GM10248 (cell line): ENCODE results near the gene DGKE.

Experiments used
- CTCF ChIA-PET: fragments of 300-600 bp; sonication (Branson Sonifier 250); formaldehyde crosslinking; extraction: SDS; loops from one replicate; lab custom pipeline; 2021; ENCODE audit warnings: antibody characterized with exemption; lab: Yijun Ruan, JAX
- POLR2A ChIA-PET: fragments of 350-650 bp; sonication (Branson Sonifier 250); formaldehyde crosslinking; extraction: SDS; loops from one replicate; lab custom pipeline; 2020; ENCODE audit warnings: antibody characterized with exemption; lab: Yijun Ruan, JAX
- DNase-seq: peaks from one replicate; pipeline ENCODE4 v3.0.0; 2012; ENCODE audit errors: extremely low spot score
- TF ChIP-seq, protein P1 (sequence below): IDR thresholded peaks from 2 replicates; pipeline ENCODE4 v1.5.1; 2012; ENCODE audit warnings: mild to moderate bottlenecking, low read depth; ENCODE audit errors: extremely low read depth, missing control alignments, control extremely low read depth

DGKE gene

DNA sequence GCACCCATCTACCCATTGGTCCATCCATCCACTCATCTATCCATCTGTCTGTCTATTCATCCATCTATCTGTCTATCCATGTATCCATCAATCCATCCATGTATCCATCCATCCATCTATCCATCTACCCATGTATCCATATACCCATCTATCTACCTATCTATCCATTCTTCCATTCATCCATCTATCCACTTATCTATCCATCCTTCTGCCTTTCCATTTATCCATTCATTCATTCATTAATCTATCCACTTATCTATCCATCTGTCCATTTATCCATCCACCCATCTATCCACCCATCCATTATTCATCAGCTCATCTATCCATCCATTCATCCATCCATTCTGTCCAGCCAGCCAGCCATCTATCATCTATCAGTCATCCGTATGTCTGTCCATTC, 58.4 kb downstream of the DGKE start:
- POLR2A ChIA-PET = no interaction called here
- DNase-seq = no peak
- CTCF ChIA-PET = interaction anchor here (4.9 kb wide), 1 partner anchor 18 kb away, joined by 20 read pairs; no protein-coding TSS in a partner anchor
- TF ChIP-seq, protein P1, sequence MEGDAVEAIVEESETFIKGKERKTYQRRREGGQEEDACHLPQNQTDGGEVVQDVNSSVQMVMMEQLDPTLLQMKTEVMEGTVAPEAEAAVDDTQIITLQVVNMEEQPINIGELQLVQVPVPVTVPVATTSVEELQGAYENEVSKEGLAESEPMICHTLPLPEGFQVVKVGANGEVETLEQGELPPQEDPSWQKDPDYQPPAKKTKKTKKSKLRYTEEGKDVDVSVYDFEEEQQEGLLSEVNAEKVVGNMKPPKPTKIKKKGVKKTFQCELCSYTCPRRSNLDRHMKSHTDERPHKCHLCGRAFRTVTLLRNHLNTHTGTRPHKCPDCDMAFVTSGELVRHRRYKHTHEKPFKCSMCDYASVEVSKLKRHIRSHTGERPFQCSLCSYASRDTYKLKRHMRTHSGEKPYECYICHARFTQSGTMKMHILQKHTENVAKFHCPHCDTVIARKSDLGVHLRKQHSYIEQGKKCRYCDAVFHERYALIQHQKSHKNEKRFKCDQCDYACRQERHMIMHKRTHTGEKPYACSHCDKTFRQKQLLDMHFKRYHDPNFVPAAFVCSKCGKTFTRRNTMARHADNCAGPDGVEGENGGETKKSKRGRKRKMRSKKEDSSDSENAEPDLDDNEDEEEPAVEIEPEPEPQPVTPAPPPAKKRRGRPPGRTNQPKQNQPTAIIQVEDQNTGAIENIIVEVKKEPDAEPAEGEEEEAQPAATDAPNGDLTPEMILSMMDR = no peak

DNA sequence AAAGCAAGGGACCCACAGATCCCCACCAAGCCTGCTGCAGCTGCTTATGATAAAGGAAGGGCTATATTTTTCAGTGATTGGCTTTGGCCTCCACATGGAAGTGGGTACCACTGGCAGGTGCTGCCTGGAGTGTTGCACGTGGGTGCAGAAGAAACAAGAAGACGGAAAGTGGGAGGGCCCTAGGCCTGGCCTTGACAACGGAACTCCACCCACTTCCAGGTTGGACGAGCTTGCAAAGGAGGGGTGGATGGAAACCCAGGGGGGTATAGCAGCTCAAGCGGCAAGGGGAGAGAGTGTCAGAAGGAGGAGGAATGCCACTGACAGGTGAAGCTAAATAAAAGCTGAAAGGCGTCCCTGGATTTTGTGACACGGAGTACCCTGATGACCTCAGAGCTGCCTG, 59.6 kb downstream of the DGKE start:
- ChIA-PET POLR2A (interaction anchor here (0.6 to 1.2 kb wide), 2 partner anchors 9 to 26 kb away, joined by 3 read pairs; no protein-coding TSS in a partner anchor), CTCF (interaction anchor here (0.9 to 1.8 kb wide), 4 partner anchors 10 to 46 kb away, joined by 4 to 7 read pairs (median 4); no protein-coding TSS in a partner anchor)
- TF ChIP-seq, protein P1 = no peak
- DNase-seq = no peak

DNA sequence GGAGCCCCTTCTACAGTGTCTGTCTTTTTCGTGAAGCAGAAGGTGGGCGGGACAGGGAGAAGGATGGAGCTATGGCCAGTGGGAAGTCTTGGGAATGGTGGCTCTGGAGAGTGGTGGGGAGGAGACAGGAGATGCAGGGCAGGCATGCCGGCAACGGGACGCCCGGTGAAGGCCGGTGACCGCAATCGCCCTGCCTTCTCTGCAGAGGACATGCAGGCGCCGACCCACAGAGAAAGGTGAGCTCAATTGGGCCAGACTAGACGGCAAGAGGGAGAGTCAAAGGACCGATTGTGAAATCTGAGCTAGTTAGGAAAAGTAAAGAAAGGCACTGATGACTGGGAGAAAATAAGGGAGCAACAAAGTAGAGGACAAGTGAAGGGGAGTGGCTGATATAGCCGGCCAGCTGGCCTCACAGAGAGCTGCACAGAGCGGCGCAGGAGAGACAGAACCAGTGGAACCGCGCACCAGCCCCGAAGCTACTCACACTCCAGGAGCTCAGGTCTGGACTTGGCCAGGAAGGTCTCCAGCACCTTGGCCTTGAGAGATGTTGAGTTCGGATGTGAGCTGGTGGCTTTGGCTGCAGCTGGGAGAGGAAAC, 61.0 kb downstream of the DGKE start:
- DNase-seq = no peak
- ChIA-PET POLR2A (interaction anchor here (1.6 kb wide), 1 partner anchor 15 kb away, joined by 6 read pairs; no protein-coding TSS in a partner anchor), CTCF (interaction anchor here (0.8 to 1.8 kb wide), 5 partner anchors 13 to 115 kb away, joined by 3 to 7 read pairs (median 4); no protein-coding TSS in a partner anchor)
- TF ChIP-seq, protein P1 = no peak

DNA sequence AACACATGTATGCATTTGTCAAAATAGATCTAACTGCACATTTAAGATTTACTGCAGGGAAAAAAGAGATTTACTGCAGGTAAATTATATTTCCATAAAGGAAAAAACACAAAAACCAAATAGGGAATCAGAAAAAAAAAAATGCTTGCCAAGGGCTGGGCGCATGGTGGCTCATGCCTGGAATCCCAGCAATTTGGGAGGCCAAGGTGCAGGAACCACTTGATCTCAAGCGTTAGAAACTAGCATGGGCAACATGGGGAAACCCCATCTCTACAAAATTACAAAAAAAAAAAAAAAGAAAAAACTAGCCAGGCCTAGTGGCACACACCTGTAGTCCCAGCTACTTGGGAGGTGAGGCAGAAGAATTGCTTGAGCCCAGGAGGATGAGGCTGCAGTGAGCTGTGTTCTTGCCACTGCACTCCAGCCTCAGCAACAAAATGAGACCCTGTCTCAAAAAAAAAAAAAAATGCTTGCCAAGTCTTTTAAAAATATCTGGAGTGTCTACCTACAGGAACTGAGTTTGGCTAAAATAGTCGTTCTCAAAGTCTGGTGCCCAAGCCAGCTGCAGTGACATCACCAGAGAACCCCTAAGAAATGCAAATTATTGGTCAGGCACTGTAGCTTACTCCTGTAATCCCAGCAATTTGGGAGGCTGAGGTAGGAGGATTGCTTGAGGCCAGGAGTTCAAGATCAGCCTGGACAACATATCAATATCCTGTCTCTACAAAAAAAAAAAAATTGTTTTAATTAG, 62.4 kb downstream of the DGKE start:
- ChIA-PET POLR2A (interaction anchor here (0.7 to 1.6 kb wide), 4 partner anchors 10 to 310 kb away, joined by 3 to 6 read pairs (median 4); no protein-coding TSS in a partner anchor), CTCF (interaction anchor here (1.2 kb wide), 1 partner anchor 13 kb away, joined by 3 read pairs; no protein-coding TSS in a partner anchor)

DNA sequence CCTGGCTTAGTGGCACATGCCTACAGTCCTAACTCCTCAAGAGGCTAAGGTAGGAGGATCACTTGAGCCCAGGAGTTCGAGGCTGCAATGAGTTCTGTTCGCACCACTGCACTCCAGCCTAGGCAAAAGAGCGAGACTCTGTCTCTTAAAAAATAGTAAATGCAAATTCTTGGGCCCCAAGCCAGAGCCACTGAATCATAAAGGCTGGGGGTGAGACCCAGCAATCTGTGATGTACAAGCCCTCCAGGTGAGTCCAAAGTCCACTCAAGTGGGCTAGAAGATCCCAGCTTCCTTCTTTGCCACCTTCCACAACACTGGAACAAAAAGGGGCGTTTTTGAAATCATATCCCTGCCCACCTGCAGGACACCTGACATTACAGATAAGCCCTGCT, 63.0 kb downstream of the DGKE start:
- no peak for DNase-seq
- CTCF ChIA-PET = interaction anchor here (1.2 to 1.4 kb wide), 2 partner anchors 11 to 13 kb away, joined by 3 to 4 read pairs; no protein-coding TSS in a partner anchor
- TF ChIP-seq, protein P1 = no peak
- POLR2A ChIA-PET = interaction anchor here (0.7 kb wide), 2 partner anchors 11 kb away, joined by 3 to 5 read pairs; no protein-coding TSS in a partner anchor

More for the DNA sequence above, 62.4 kb downstream of the DGKE start:
- TF ChIP-seq, protein P1 = no peak
- no peak for DNase-seq
